Common myeloid progenitor, CD34-positive (primary cell): ENCODE measurements around the gene ARL4A.

ENCODE experiments used
- CTCF ChIA-PET: fragments of 350-600 bp; sonication (Branson Sonifier 250); formaldehyde crosslinking; loops from one replicate; lab custom pipeline; 2021; ENCODE audit warnings: antibody characterized with exemption; lab: Charles Lee
- POLR2A ChIA-PET: fragments of 350-600 bp; sonication (Branson Sonifier 250); formaldehyde crosslinking; loops from one replicate; lab custom pipeline; 2021; ENCODE audit warnings: antibody characterized with exemption; lab: Charles Lee
- DNase-seq, 3 donors: peaks; one replicate each; pipeline versions ENCODE4 v3.0.0 to v3.0.0-alpha.2; 2013
- H3K27ac ChIP-seq, 2 experiments: 1 replicate in 1 of 2; 2 replicates in 1 of 2; pipeline ENCODE4 v1.7.0; 2013; ENCODE audit warnings: inconsistent platforms in 2 of 2, low read length in 2 of 2, mild to moderate bottlenecking in 2 of 2, low read depth in 1 of 2, moderate library complexity in 1 of 2; ENCODE audit not compliant: severe bottlenecking in 2 of 2, insufficient read depth in 1 of 2, poor library complexity in 1 of 2
- H3K27me3 ChIP-seq, 5 experiments: replicated peaks in 2 of 5; 1 replicate in 3 of 5; 2 replicates in 2 of 5; pipeline versions ENCODE4 v1.6.1 to v1.7.0; 2013; ENCODE audit warnings: low read length in 4 of 5, mild to moderate bottlenecking in 2 of 5, moderate library complexity in 2 of 5, inconsistent platforms in 1 of 5; ENCODE audit not compliant: insufficient read depth in 5 of 5, control insufficient read depth in 4 of 5
- H3K36me3 ChIP-seq, 4 experiments: 1 replicate in 2 of 4; 2 replicates in 2 of 4; pipeline versions ENCODE4 v1.6.1 to v1.7.0; 2013; ENCODE audit warnings: low read length in 3 of 4, control low read depth in 1 of 4, mild to moderate bottlenecking in 1 of 4; ENCODE audit not compliant: control insufficient read depth in 4 of 4, insufficient read depth in 4 of 4
- H3K4me1 ChIP-seq, 4 experiments: 1 replicate in 3 of 4; 2 replicates in 1 of 4; pipeline versions ENCODE4 v1.6.1 to v1.7.1; 2013; ENCODE audit warnings: low read length in 3 of 4, mild to moderate bottlenecking in 3 of 4, control low read depth in 1 of 4, inconsistent platforms in 1 of 4, moderate library complexity in 1 of 4; ENCODE audit not compliant: control insufficient read depth in 4 of 4, insufficient read depth in 4 of 4; ENCODE audit errors: control extremely low read depth in 1 of 4
- H3K4me3 ChIP-seq, 7 experiments: 1 replicate in 4 of 7; 2 replicates in 3 of 7; pipeline versions ENCODE4 v1.5.1 to v1.7.0; 2013; ENCODE audit warnings: mild to moderate bottlenecking in 7 of 7, low read length in 6 of 7, moderate library complexity in 6 of 7, inconsistent platforms in 2 of 7, low read depth in 2 of 7, control low read depth in 1 of 7; ENCODE audit not compliant: insufficient read depth in 4 of 7, control insufficient read depth in 1 of 7; ENCODE audit errors: extremely low read depth in 1 of 7
- H3K9me3 ChIP-seq, 5 experiments: 1 replicate in 4 of 5; 2 replicates in 1 of 5; pipeline versions ENCODE4 v1.6.1 to v1.7.1; 2013; ENCODE audit warnings: low read length in 4 of 5, mild to moderate bottlenecking in 2 of 5, inconsistent platforms in 1 of 5, low read depth in 1 of 5, moderate library complexity in 1 of 5; ENCODE audit not compliant: control insufficient read depth in 4 of 5, insufficient read depth in 2 of 5; ENCODE audit errors: control extremely low read depth in 1 of 5
- WGBS: methylation state at CpG from one replicate; pipeline ENCODE4 v1.1.5; 2013; ENCODE audit not compliant: insufficient coverage; 5-methylcytosine and 5-hydroxymethylcytosine counted together

The ARL4A gene

GRCh38 chr7:12695965-12696364 is 8.5 kb downstream of the ARL4A start:
- peaks cover 0 to 4% (median 2%) of the 10 kb centered on the region in 5 experiments for H3K9me3 ChIP-seq
- POLR2A ChIA-PET = no interaction called here
- no peak overlapping the region for H3K27ac ChIP-seq
- no peak overlapping the region for H3K4me3 ChIP-seq
- WGBS = no CpG with 5 or more reads among the region's 1 CpG
- no peaks in the 10 kb centered on the region for H3K4me1 ChIP-seq
- CTCF ChIA-PET = interaction anchor here (0.9 to 2.5 kb wide), 3 partner anchors 9 to 13 kb away, joined by 3 to 9 read pairs (median 3); partner anchors contain the start of gene ARL4A
- DNase-seq = no peak
- no peaks in the 10 kb centered on the region for H3K27me3 ChIP-seq
- no peaks in the 10 kb centered on the region for H3K36me3 ChIP-seq

GRCh38 chr7:12699299-12699698 is 11.9 kb downstream of the ARL4A start:
- no peak overlapping the region for H3K4me3 ChIP-seq
- peaks cover 2 to 11% (median 10%) of the 10 kb centered on the region in 5 experiments for H3K9me3 ChIP-seq
- no peak for DNase-seq
- 97% methylated on average over 8 of the region's 10 CpGs for WGBS
- ChIA-PET POLR2A (no interaction called here), CTCF (interaction anchor here (0.9 kb wide), 1 partner anchor 17 kb away, joined by 3 read pairs; no protein-coding TSS in a partner anchor)
- no peaks in the 10 kb centered on the region for H3K4me1 ChIP-seq
- no peak overlapping the region for H3K27ac ChIP-seq
- no peaks in the 10 kb centered on the region for H3K27me3 ChIP-seq
- no peaks in the 10 kb centered on the region for H3K36me3 ChIP-seq

GRCh38 chr7:12701433-12701832 is 14.0 kb downstream of the ARL4A start:
- Histone ChIP-seq H3K27ac (no peak overlapping the region), H3K4me1 (no peaks in the 10 kb centered on the region), H3K36me3 (no peaks in the 10 kb centered on the region), H3K4me3 (no peak overlapping the region), H3K9me3 (peaks cover 2 to 11% (median 10%) of the 10 kb centered on the region in 5 experiments), H3K27me3 (no peaks in the 10 kb centered on the region)
- POLR2A ChIA-PET = interaction anchor here (1.1 kb wide), 1 partner anchor 18 kb away, joined by 3 read pairs; no protein-coding TSS in a partner anchor
- no CpG with 5 or more reads among the region's 2 CpGs for WGBS
- CTCF ChIA-PET = interaction anchor here (1.7 kb wide), 1 partner anchor 15 kb away, joined by 4 read pairs; no protein-coding TSS in a partner anchor
- DNase-seq = peak in 2 of 3 donors; percentile 28 to 43

- H3K4me1 ChIP-seq = no peaks in the 10 kb centered on the region
- H3K27me3 ChIP-seq = no peaks in the 10 kb centered on the region
- H3K27ac ChIP-seq = no peak overlapping the region
- DNase-seq = no peak
- no peak overlapping the region for H3K4me3 ChIP-seq
- POLR2A ChIA-PET = no interaction called here
- CTCF ChIA-PET = no interaction called here
- WGBS = no CpG with 5 or more reads among the region's 2 CpGs
- no peaks in the 10 kb centered on the region for H3K36me3 ChIP-seq
- peaks cover 2 to 11% (median 10%) of the 10 kb centered on the region in 5 experiments for H3K9me3 ChIP-seq
These were observed 16.4 kb downstream of the ARL4A start for GRCh38 chr7:12703881-12704280.

GRCh38 chr7:12705878-12706277 is 18.4 kb downstream of the ARL4A start:
- no peaks in the 10 kb centered on the region for H3K4me1 ChIP-seq
- CTCF ChIA-PET = interaction anchor here (0.9 to 1.2 kb wide), 3 partner anchors 10 to 20 kb away, joined by 3 to 5 read pairs (median 4); no protein-coding TSS in a partner anchor

GRCh38 chr7:12706900-12707536 is 19.6 kb downstream of the ARL4A start:
- Histone ChIP-seq H3K4me3 (no peak overlapping the region), H3K27ac (no peak overlapping the region), H3K4me1 (no peaks in the 10 kb centered on the region), H3K36me3 (no peaks in the 10 kb centered on the region), H3K9me3 (no peaks in the 10 kb centered on the region), H3K27me3 (no peaks in the 10 kb centered on the region)
- POLR2A ChIA-PET = no interaction called here
- CTCF ChIA-PET = interaction anchor here (0.9 to 1.2 kb wide), 3 partner anchors 10 to 21 kb away, joined by 3 to 5 read pairs (median 4); no protein-coding TSS in a partner anchor
- DNase-seq = no peak

More at GRCh38 chr7:12705878-12706277, 18.4 kb downstream of the ARL4A start:
- no peak overlapping the region for H3K27ac ChIP-seq
- peaks cover 2 to 9% (median 7%) of the 10 kb centered on the region in 5 experiments for H3K9me3 ChIP-seq
- no peaks in the 10 kb centered on the region for H3K36me3 ChIP-seq
- WGBS = 71% methylated on average over 3 of the region's 4 CpGs
- no peaks in the 10 kb centered on the region for H3K27me3 ChIP-seq
- H3K4me3 ChIP-seq = no peak overlapping the region
- DNase-seq = no peak
- POLR2A ChIA-PET = no interaction called here

- Histone ChIP-seq H3K27me3 (no peaks in the 10 kb centered on the region), H3K4me3 (no peak overlapping the region), H3K36me3 (no peaks in the 10 kb centered on the region), H3K4me1 (no peaks in the 10 kb centered on the region), H3K9me3 (no peaks in the 10 kb centered on the region), H3K27ac (no peak overlapping the region)
- ChIA-PET POLR2A (no interaction called here), CTCF (no interaction called here)
- DNase-seq = no peak
These were observed 20.9 kb downstream of the ARL4A start for GRCh38 chr7:12708314-12708713.
